Measurements from ENCODE around the gene HDHD5. TPM values are rescaled to one million over a fixed set of nuclear protein-coding genes. Genes with fewer than 3 reads are reported as not detected.

Gene HDHD5
- total RNA-seq, 6 experiments from 2014 or later = 15.3 to 23.5 (median 16.8) TPM

DNA sequence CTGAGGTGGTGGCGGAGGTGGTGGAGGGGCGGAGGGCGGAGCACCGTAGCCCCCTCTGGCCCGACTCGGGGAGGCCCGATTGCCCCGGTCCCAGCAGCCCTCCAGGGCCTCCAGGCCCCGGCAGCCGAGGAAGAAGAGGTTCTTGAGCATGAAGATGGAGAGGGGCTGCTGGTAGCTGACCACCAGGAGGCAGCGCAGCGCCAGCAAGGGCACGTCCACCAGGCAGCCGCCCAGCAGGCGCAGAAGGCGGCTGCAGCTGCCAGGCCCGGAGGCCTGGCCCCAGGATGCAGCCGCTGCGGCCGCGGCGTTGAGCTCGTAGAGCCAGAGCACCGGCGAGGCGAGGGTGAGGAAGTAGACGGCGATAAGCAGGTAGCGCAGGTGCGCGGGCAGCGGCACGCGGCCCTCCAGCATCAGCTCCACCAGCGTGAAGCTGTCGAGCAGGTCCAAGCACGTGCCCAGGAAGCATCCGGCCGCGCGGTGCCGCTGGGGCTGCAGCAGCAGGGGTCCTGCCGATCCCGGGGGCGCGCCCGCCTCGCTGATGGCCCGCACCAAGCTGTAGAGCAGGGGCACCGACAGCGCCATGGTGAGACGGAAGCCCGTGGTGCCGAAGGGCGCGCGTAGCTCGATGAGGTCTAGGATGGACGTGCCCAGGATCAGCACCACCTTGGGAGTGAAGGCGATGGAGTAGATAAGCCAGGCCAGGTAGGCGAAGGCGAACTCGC lies 39.4 kb downstream of the HDHD5 start:
- peak; percentile 53 for TF ChIP-seq CTCF (IDR thresholded peaks at IDR 0.05)
- Mint-ChIP-seq H3K27me3 (ENCODE audit: insufficient read depth) (peaks cover 21% of the 10 kb centered on the region), H3K9me3 (no peaks in the 10 kb centered on the region), H3K4me3 (no peak overlapping the region), H3K27ac (no peak overlapping the region), H3K36me3 (ENCODE audit: low read depth) (no peaks in the 10 kb centered on the region), H3K4me1 (ENCODE audit: low read depth) (no peaks in the 10 kb centered on the region)
- no peak for DNase-seq

- no peaks in the 10 kb centered on the region for H3K36me3 Mint-ChIP-seq (ENCODE audit: low read depth)
- no peaks in the 10 kb centered on the region for H3K4me1 Mint-ChIP-seq (ENCODE audit: low read depth)
- H3K4me3 Mint-ChIP-seq = no peak overlapping the region
- peaks cover 21% of the 10 kb centered on the region for H3K27me3 Mint-ChIP-seq (ENCODE audit: insufficient read depth)
- H3K27ac Mint-ChIP-seq = no peak overlapping the region
- no peaks in the 10 kb centered on the region for H3K9me3 Mint-ChIP-seq
- TF ChIP-seq CTCF (IDR thresholded peaks at IDR 0.05) = no peak
- no peak for DNase-seq
Measured at GRCh38 chr22:17118342-17118741, 40.7 kb downstream of the HDHD5 start.

GRCh38 chr22:17117890-17118289 lies 41.2 kb downstream of the HDHD5 start:
- Mint-ChIP-seq H3K4me3 (no peak overlapping the region), H3K36me3 (ENCODE audit: low read depth) (no peaks in the 10 kb centered on the region), H3K27me3 (ENCODE audit: insufficient read depth) (peaks cover 21% of the 10 kb centered on the region), H3K27ac (no peak overlapping the region), H3K9me3 (no peaks in the 10 kb centered on the region), H3K4me1 (ENCODE audit: low read depth) (no peaks in the 10 kb centered on the region)
- no peak for DNase-seq
- no peak for TF ChIP-seq CTCF (IDR thresholded peaks at IDR 0.05)

DNA sequence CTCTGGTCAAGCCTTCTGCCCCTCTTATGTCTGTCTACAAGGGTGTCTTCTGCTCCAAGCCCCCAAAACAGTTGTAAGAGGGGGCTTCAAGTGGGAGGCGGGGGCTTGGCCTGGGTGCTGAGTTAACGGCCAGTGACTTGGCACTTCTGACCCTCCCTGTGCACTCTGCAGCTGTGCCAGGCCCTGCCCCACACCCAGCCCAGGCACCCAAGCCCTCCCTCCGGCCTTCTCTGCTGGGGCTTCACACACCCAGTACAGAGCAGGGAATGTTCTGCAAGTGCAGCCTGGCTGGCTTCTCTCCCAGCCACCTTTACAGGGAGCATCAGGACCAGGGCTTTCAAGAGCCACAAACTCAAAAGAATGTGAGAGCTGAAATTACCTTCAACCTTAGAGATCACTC lies 41.7 kb downstream of the HDHD5 start:
- TF ChIP-seq CTCF (IDR thresholded peaks at IDR 0.05) = no peak
- Mint-ChIP-seq H3K27ac (no peak overlapping the region), H3K4me3 (no peak overlapping the region), H3K4me1 (ENCODE audit: low read depth) (no peaks in the 10 kb centered on the region), H3K9me3 (no peaks in the 10 kb centered on the region), H3K27me3 (ENCODE audit: insufficient read depth) (peaks cover 21% of the 10 kb centered on the region), H3K36me3 (ENCODE audit: low read depth) (no peaks in the 10 kb centered on the region)
- no peak for DNase-seq

GRCh38 chr22:17116572-17117330 lies 42.3 kb downstream of the HDHD5 start:
- TF ChIP-seq CTCF (IDR thresholded peaks at IDR 0.05) = no peak
- H3K4me1 Mint-ChIP-seq (ENCODE audit: low read depth) = no peaks in the 10 kb centered on the region
- H3K27ac Mint-ChIP-seq = no peak overlapping the region
- H3K36me3 Mint-ChIP-seq (ENCODE audit: low read depth) = no peaks in the 10 kb centered on the region
- DNase-seq = no peak
- peaks cover 16% of the 10 kb centered on the region for H3K27me3 Mint-ChIP-seq (ENCODE audit: insufficient read depth)
- H3K9me3 Mint-ChIP-seq = no peaks in the 10 kb centered on the region
- H3K4me3 Mint-ChIP-seq = no peak overlapping the region

Data from HFFc6 (cell line).